ENCODE data around the gene CALN1. TPM values are rescaled to one million over a fixed set of nuclear protein-coding genes. Genes with fewer than 3 reads are reported as not detected.

Gene CALN1
- total and polyA plus RNA-seq, 3 donors from 2014 or later = 4.3 to 6.2 (median 4.4) TPM

DNA sequence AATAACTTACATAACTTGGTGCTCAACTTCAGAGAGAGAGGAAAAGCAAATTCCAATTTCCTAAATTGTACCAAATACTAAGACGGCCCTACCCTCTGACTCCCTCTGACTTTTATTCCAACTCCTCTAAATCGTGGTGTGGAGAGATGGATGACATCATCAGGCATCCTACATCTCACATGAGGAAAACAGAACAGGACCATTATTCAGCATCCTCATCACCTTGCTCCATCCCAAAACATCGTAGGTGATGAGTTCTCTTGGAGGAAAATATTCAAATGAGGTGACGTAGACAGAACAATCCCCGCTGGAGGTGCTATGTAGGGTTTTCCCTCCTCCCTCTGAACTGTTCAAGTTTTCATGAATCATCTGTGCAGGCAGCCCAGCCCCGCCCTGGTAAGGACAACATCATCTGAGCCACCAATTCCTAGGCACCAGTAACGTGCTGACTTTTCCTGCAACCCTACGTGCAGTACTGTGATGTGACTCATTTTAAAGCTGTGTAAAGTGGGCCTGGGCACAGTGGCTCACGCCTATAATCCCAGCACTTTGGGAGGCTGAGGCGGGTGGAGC lies 167.2 kb downstream of the CALN1 start:
- no peak for DNase-seq
- whole genome bisulfite sequencing, 2 donors = 81 to 85% methylated on average over 10 of the region's 10 CpGs

DNA sequence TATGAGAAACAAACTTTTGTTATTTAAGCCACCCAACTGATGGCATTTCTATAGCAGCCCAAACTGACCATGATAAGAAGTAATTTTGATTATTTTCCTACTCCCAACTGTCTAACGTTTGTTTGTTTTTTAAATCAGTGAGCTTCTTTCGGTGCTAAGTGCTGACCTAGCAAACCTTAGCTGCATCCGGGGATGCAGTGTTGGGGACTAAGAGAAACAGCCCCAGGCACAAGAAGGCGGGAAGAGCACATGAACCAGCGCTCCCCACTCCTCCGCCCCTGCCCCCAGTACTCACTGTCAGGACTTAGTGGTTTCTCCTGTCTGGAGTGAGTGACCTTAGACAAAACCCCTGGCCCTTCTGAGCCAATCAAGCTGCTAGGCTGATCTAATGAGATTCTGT lies 168.8 kb downstream of the CALN1 start:
- Histone ChIP-seq H3K9me3 (no peaks in the 10 kb centered on the region), H3K27me3 (no peaks in the 10 kb centered on the region), H3K4me1 (no peaks in the 10 kb centered on the region), H3K27ac (no peak overlapping the region), H3K4me3 (no peak overlapping the region), H3K36me3 (ENCODE audit: low read depth, missing control alignments) (no peaks in the 10 kb centered on the region)
- intact Hi-C loops (cut with DNase I; ENCODE audit: low total_unique reads) = no loop called here
- TF ChIP-seq, protein P1, sequence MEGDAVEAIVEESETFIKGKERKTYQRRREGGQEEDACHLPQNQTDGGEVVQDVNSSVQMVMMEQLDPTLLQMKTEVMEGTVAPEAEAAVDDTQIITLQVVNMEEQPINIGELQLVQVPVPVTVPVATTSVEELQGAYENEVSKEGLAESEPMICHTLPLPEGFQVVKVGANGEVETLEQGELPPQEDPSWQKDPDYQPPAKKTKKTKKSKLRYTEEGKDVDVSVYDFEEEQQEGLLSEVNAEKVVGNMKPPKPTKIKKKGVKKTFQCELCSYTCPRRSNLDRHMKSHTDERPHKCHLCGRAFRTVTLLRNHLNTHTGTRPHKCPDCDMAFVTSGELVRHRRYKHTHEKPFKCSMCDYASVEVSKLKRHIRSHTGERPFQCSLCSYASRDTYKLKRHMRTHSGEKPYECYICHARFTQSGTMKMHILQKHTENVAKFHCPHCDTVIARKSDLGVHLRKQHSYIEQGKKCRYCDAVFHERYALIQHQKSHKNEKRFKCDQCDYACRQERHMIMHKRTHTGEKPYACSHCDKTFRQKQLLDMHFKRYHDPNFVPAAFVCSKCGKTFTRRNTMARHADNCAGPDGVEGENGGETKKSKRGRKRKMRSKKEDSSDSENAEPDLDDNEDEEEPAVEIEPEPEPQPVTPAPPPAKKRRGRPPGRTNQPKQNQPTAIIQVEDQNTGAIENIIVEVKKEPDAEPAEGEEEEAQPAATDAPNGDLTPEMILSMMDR (IDR thresholded peaks at IDR 0.05) = no peak
- TF ChIP-seq POLR2A (IDR thresholded peaks at IDR 0.05) = no peak
- DNase-seq = no peak
- WGBS, 2 donors = 73 to 81% methylated on average over 6 of the region's 6 CpGs

More for the DNA sequence above, 167.2 kb downstream of the CALN1 start:
- TF ChIP-seq POLR2A (IDR thresholded peaks at IDR 0.05) = no peak
- TF ChIP-seq, protein P1 (IDR thresholded peaks at IDR 0.05) = no peak
- Histone ChIP-seq H3K27me3 (no peaks in the 10 kb centered on the region), H3K4me1 (no peaks in the 10 kb centered on the region), H3K4me3 (no peak overlapping the region), H3K27ac (no peak overlapping the region), H3K9me3 (no peaks in the 10 kb centered on the region), H3K36me3 (ENCODE audit: low read depth, missing control alignments) (no peaks in the 10 kb centered on the region)
- intact Hi-C loops (cut with DNase I; ENCODE audit: low total_unique reads) = no loop called here

DNA sequence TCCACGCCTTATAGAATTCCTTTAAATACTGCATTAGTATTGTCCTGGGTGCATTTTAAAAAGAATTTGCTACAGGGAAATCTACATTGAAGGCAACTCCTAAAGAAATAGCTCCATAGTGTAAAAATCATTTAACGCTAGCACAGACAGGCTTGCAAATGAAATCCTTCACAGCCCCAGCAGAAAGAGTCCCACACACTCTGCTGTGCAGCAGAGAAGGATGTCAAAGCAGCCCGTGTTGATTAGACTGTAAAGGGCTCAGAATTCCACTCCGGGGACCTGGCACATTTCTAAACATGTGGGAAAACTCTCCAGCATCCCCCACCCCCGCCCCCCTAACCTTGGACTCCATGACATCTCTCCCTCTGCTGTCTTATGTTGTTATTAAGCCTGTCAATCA lies 176.8 kb downstream of the CALN1 start:
- no peak overlapping the region for H3K4me3 ChIP-seq
- TF ChIP-seq, protein P1 (IDR thresholded peaks at IDR 0.05) = no peak
- TF ChIP-seq POLR2A (IDR thresholded peaks at IDR 0.05) = no peak
- H3K4me1 ChIP-seq = no peaks in the 10 kb centered on the region
- H3K36me3 ChIP-seq (ENCODE audit: low read depth, missing control alignments) = no peaks in the 10 kb centered on the region
- H3K27me3 ChIP-seq = no peaks in the 10 kb centered on the region
- H3K9me3 ChIP-seq = no peaks in the 10 kb centered on the region
- WGBS, 2 donors = 76 to 78% methylated on average over 5 of the region's 5 CpGs
- no peak overlapping the region for H3K27ac ChIP-seq
- no peak for DNase-seq
- intact Hi-C loops (cut with DNase I; ENCODE audit: low total_unique reads) = no loop called here

DNA sequence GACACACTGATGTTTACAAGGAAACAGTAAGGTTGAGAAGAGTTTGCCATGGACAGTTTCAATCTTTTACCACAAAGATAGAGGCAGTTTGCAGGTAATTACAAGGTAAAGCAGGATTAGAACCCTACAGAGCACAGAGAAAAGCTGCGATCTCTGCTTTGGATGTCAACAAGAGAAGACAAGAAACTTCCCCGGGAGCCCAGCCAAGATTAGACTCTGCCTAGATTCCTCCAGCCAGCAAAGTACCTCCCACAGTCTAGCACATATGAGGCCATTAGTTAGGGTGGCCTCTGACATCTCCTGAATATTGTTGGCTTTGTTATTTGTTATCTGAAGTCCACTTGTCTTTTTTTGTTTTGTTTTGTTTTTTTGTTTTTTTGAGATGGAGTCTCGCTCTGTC lies 178.1 kb downstream of the CALN1 start:
- Histone ChIP-seq H3K9me3 (no peaks in the 10 kb centered on the region), H3K27ac (no peak overlapping the region), H3K27me3 (no peaks in the 10 kb centered on the region), H3K4me1 (no peaks in the 10 kb centered on the region), H3K4me3 (no peak overlapping the region), H3K36me3 (ENCODE audit: low read depth, missing control alignments) (no peaks in the 10 kb centered on the region)
- DNase-seq = peak; percentile 83
- intact Hi-C loops (cut with DNase I; ENCODE audit: low total_unique reads) = no loop called here
- 50 to 61% methylated on average over 3 of the region's 3 CpGs for WGBS, 2 donors
- TF ChIP-seq, protein P1 (IDR thresholded peaks at IDR 0.05) = no peak

DNA sequence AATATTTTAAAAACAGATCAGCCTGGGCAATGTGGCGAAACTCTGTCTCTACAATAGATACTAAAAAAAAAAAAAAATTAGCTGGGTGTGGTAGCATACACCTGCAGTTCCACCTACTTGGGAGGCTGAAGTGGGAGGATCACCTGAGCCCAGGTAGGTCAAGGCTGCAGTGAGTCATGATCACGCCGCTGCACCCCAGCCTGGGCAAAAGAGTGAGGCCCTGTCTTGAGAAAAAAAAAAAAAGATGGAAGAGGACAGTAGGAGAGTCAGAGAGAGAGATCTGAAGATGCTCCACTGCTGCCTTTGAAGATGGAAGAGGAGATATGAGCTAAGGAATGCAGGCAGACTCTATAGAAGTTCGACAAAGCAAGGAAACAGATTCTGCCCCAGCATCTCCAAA lies 181.9 kb downstream of the CALN1 start:
- TF ChIP-seq POLR2A (IDR thresholded peaks at IDR 0.05) = no peak
- TF ChIP-seq, protein P1 (IDR thresholded peaks at IDR 0.05) = no peak

More for the DNA sequence above, 181.9 kb downstream of the CALN1 start:
- Histone ChIP-seq H3K36me3 (ENCODE audit: low read depth, missing control alignments) (no peaks in the 10 kb centered on the region), H3K4me3 (no peak overlapping the region), H3K27ac (no peak overlapping the region), H3K9me3 (no peaks in the 10 kb centered on the region), H3K4me1 (no peaks in the 10 kb centered on the region), H3K27me3 (no peaks in the 10 kb centered on the region)
- WGBS, 2 donors = 65 to 72% methylated on average over 4 of the region's 4 CpGs
- intact Hi-C loops (cut with DNase I; ENCODE audit: low total_unique reads) = no loop called here
- DNase-seq = no peak
